CD4-positive, alpha-beta T cell treated with Interferon gamma for 1 hour (primary cell): ENCODE measurements around the gene KRTAP10-2.

Experiments
- DNase-seq: peaks from one replicate; pipeline ENCODE4 v3.0.0-alpha.2; 2020

Gene KRTAP10-2

DNA sequence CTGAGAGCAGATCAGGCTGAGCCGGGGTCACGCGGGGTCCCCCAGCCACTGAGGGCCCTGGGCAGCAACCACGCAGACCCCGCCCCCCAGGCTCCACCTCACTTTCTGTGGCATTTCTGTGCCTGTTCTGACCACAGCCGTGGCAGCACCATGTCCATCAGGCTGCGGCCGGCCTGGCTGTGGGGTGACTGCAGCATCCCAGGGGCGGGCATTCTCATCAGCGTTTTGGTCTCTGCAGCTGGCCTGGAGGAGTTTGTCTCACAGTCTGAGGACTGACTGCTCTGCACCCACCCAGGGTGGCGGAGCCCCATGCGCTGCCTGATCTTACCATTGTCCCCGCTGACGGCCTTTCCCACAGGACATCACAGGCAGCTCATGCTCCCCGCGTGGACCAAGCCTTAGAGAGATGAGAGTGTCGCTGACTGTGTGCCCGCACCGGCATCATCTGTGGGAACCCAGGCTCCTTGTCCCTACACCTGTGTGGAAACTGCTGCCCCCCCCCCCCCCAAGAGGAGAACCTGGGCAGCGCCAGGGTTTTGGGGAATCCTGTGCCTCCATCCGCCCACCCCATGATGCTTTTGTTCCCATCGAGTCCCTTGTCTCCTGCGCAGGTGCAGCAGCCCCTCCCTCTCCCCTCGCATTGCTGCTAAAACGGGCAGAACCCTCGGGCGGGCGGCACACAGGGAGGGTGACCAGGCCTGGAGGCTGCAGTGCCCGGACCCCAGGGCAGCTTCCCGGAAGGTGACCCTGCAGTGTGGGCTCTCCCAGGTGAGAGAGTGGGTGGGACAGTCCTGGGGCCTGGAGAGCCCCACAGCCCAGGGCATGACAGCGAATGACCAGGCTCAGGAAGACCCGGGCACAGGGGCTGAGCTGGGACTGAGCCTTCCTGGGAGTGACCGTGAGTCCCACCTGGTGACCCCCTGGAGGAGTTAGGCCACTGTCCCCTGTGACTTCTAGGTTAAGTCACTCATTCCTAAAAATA lies 13.1 kb downstream of the KRTAP10-2 start:
- DNase-seq = no peak

DNA sequence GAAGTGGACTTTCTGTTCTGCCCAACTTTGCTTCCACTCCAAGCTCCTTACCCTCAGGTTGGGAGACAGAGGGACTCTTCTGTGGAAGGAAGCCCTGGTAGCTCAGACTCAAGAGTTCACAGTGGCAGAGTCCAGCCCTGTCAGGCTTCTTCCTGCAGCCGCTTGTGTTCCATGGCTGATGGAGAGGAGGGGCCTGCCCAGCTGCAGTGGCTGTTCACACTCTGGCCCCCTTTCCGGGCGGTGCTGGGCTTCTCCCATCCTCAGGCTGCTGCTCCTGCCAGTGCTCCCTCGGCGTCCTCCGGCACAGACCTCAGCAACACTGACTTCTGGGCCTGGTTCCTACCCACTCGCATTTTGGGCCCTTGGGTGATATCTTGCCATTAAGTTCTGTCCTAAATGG lies 15.3 kb downstream of the KRTAP10-2 start:
- no peak for DNase-seq

DNA sequence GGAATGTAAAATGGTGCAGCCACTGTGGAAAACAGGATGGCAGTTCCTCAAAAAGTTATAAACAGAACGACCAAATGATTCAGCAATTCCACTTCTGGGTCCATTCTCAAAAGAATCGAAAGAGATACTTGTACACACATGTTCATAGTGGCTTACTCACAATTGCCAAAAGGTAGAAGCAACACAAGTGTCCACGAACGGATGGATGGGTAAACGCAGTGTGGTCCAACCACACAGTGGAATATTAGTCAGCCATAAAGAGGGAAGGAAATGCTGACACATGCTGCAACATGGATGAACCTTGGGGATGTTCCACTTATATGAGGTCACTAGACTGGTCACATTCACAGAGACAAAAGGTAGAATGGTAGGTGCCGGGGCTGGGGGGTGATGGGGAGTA lies 16.6 kb downstream of the KRTAP10-2 start:
- DNase-seq = no peak

DNA sequence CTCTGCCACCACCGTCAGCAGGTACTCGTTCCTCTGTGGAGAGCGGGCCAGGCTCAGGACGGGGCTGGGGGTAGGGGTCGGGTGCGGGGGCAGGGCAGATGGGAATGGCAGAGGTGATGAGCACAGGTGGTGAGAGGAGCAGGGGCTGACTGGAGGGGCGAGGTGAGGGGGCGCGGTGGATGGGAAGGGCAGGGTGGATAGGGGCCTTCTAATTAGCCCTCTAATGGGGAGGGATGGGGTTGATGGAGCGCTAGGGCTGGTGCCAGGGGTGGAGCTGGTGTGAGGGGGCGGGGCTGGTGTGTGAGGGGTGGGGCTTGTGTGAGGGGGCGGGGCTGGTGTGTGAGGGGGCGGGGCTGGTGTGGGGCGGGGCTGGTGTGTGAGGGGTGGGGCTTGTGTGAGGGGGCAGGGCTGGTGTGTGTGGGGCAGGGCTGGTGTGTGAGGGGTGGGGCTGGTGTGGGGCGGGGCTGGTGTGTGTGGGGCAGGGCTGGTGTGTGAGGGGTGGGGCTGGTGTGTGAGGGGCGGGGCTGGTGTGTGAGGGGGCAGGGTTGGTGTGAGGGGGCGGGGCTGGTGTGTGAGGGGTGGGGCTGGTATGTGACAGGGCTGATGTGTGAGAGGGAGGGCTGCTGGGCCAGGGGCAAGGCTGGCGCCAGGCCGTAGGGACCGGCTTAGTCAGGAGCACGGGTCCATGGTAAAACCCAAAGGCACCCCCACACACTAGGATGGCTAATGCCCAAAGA lies 17.2 kb downstream of the KRTAP10-2 start:
- no peak for DNase-seq

DNA sequence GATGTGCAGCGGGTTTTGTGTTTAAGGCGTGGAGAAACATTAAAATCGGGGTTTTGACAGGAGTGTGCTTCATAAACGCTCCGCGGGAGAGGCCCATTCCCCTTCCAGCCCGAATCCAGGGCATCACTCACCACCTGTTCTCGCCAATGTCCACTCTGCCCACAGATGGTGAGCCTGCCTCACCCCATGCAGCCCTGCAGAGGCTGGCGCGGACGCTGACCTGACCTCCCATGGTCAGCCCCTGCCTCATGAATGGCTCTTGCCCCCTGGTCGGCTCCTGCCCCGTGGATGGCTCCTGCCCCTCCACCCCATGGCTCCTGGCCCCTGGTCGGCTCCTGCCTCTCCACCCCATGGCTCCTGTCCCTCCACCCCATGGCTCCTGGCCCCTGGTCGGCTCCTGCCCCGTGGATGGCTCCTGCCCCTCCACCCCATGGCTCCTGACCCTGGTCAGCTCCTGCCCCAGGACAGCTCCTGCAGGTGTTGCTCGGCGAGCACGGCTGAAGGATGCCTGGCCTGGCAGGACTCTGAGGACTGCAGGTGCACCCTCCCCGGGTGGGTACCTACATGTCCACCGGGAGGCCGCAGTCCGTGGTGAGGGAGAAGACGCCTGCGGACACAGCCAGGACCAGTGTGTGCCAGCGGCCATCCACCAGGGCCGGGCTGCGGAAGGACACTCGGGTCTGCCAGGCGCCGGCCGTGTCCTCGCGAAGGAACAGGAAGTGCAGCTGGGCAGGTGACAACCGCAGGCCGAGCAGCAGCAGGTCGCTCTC lies 18.0 kb downstream of the KRTAP10-2 start:
- no peak for DNase-seq

DNA sequence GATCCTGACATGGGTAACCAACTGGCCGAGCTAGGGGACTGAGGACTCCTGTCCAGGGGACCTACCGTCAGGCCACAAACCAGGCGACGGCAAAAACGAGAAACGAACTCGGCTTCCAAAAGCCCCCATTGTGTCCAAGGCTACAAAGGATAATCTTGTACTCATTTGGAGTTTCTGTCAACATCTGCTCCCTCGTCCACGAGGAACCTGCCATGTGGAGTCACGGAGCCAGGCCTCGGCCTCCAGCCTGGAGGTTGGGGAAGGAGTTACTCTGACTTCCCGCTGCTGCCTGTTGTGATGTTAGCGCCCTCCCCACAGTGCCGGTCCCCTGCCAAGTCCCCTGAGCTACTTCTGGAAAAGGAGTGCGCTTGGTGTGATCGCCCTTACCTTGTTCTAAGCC lies 18.6 kb downstream of the KRTAP10-2 start:
- no peak for DNase-seq

DNA sequence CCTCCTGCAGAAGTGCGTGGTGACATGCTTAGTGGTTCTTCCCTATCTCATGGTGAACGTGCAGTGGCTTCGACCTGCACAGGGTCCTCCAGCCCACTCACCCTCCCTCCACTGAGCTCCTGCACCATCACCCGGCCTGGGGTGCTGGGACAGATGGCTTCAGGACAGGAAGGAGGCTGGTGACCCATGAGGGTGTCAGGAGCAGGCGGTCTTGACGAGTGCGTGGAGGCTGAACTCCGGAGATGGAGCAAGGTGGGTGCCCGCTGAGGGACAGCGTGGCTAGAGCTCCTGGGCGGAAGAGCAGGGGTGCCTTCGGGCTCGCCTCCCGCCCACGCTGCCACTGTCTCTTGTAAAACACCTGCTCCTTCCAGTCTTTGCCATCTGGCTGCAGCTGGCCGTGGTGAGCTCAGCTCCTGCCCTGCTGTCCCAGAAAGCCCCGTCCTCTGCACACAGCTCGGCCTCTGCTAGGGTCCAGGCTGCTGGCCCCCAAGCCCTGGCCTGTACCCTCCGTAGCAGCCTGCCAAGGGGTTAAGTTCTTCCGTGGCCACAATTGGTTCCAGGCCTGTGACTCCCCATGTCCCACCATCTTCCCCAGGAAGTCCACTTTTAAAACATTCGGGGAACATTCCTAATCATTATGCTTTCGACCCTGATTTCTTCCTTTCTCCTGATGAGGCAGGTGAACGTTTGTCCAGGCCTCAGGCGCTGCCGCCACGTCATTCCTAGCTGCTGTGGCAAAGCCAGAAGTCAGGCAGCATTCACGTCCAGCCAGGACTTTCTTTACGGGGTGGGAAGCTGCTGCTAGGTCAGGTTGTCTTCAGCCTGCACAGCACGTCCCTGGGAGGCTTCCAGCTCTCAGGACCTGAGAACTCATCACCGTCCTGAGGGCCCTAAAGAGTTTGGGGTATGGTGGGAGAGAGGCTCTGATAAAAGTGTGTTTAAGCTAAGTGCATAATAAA lies 19.4 kb downstream of the KRTAP10-2 start:
- DNase-seq = no peak

DNA sequence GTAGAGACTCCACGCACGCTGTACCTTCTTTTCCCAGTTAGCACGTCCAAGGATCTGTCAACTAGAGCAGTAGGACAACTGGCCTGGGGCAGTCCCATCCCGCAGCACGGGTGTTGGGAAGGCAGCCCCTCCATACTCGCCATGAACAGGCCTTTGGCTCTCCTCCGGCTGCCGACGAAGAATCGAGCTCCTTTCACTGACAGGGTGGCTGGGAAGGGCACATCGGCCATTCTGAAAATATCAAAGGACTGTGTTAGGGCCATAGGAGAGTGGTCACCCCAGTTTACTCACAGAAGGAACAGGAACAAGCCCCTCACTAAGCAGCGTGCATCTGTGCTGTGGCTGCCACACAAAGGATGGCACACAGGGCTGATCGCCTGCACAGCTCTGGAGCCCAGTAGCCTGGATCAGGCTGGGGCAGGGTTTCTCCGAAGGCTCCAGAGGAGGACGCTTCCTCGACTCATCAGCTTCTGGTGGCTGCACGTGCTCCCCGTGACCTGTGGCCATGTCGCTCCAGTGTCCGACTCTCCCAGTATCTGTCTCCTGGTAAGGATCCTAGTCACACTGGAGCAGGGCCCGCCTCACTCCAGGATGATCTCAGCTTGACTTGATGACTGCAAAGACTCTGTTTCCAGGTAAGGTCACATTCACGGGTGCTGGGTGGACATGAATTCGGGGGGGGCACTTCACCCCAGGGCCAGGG lies 20.3 kb downstream of the KRTAP10-2 start:
- DNase-seq = no peak

DNA sequence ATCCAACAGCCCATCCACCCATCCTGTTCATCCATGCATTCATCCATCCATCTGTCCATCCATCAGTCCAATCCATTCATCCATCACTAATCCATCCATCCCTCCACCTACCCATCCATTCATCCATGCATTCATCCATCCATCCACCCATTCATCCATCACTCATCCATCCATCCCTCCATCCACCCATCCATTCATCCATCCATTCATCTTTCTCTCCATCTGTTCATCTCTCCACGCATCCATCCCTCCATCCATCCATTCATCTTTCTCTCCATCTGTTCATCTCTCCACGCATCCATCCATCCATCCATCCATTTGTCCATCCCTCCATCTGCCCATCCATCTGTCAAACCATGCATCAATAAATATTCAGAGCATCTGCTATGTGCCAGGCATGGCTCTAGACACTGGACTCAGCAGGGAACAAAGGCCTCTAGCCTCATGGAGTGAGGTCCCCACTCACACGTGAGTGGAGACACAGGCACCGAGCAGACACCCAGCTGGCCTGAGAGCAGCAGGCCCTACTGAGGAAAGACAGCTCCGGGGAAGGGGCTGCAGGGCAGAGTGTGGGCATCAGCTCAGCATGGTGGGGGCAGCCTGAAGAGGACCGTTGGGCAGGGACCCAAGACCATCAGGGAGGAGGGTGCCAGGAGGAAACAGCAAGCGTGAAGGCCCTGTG lies 20.9 kb downstream of the KRTAP10-2 start:
- no peak for DNase-seq

DNA sequence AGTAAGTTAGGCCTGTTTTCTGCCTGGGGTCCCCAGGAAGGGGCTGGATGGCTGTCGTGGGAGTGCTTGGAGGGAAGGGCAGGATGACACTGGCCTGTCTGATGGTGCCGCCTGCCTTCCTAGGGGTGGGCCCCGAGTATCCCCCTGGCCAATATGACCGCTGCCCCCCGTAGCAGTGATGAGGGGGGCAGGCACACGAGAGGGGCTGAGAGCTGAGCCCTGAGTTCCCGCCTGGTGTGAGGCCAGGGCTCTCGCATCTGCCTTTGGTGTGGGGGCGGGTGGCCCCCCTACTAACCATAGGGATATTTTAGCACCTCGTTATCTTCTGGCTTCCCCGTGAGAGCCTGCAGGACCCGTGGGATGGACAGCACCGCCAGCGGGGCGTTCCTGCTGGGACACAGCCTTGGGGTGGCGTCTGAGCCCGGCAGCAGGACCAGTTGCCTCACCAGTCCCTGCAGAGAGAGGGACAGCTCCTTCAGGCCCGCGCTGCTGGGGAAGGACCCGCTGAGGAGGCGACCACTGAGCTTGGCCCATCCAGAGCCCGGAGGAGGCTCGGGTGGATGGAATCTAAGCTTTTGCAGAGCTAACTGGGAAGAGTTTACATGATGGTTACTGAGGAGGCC lies 21.7 kb downstream of the KRTAP10-2 start:
- no peak for DNase-seq

DNA sequence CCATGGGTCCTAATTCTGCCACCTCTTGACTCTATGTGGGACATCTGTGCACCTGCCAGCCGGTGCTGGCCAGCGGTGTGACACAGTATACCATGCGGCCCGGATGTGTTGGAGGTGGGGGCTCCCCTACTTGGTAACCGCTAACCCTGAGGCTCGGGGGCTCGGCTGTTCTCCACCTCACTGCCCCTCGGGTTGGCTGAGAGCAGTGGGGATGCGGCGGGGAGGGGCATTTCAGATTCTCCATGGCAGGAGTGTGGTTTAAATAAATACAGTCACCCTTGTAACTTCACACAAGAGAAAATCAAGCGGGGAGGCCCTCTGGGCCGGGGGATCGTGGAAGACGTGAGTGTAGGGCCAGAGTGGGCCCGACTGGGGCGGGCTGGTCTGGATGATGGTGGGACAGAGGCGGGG lies 22.3 kb downstream of the KRTAP10-2 start:
- no peak for DNase-seq

DNA sequence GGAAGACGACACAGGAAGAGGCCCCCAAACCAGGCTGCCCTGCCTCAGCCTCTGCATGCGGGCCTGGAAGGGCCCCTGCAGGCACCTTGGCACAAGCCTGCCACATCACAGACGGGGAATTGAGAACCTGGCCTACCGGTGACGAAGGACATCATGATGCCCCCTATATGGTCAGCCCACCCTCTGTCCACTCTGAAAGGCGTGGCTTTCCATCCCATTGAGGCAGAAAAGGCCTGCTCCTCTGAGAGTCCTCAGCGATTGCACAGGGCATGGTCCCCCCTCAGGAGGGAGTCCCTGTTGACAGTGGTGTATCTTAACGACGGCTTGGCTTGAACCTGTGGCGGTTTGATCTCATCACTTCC lies 22.7 kb downstream of the KRTAP10-2 start:
- no peak for DNase-seq

DNA sequence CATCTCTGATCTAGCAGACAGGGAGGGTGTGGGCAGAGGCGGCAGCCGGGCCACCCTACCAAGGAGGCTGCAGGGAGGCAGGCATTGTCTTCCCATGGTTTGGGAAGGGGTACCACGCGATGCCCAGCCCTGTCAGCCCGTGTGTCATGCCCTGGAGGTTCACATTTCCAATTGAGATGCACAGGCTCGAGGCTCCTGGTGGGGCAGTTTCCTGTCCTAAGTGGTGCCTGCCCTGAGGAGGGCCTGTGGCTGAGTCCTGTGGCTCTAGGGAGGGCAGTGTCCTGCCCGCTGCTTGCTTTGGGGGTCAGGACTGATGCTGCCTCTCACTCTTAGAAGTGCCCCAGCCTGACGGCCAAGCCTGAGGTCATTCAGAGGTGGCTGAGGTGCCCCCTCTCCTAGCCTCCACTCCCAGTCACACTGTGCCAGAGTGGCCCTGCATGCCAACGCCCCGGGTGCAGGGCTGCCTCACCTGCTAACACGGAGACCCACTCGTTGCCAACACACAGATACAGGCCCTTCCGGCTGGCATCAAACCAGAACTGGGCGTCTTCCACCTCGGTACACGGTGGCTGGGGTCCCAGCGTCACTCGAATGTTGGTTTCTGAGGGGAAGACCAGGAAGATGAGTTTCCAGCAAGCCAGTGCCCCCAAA lies 23.2 kb downstream of the KRTAP10-2 start:
- no peak for DNase-seq

DNA sequence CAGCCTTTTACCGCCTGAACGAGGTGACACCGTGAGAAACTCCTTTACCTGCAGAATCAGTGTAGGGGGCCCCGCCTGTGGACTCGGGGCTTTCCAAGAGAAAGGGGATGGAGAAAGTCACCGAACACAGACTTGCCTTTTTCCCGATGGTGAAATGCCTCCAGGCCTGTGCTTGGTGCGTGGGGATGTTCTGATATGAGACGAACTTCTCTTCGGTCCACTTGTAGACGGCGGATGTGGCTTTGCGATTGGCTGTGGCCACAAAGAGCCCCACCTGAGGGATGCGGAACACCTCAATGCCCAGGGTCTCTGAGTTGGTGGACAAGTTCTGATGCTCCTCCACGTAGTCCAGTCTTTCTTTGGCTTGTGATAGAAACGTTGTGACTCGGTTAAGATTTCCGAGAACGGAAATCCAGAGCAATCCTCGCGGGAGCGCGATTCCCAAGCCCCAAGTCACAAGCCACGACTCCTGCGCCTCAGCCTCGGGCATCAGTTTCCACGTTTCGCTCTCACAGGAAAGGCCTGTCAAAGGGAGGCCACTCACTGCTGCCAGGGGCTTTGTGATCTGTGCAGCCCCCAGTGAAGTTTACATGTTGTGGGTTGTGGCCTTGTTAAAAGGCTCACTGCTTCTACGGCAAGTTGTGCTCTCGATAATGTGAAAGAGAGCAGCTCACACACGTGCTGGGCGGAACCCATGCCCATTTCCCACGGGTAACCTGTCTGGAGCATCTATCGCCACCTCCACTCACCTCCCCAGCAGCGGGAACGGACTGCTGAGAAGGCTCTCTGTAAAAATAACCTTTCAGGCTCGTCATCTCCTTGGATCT lies 23.9 kb downstream of the KRTAP10-2 start:
- DNase-seq = no peak

DNA sequence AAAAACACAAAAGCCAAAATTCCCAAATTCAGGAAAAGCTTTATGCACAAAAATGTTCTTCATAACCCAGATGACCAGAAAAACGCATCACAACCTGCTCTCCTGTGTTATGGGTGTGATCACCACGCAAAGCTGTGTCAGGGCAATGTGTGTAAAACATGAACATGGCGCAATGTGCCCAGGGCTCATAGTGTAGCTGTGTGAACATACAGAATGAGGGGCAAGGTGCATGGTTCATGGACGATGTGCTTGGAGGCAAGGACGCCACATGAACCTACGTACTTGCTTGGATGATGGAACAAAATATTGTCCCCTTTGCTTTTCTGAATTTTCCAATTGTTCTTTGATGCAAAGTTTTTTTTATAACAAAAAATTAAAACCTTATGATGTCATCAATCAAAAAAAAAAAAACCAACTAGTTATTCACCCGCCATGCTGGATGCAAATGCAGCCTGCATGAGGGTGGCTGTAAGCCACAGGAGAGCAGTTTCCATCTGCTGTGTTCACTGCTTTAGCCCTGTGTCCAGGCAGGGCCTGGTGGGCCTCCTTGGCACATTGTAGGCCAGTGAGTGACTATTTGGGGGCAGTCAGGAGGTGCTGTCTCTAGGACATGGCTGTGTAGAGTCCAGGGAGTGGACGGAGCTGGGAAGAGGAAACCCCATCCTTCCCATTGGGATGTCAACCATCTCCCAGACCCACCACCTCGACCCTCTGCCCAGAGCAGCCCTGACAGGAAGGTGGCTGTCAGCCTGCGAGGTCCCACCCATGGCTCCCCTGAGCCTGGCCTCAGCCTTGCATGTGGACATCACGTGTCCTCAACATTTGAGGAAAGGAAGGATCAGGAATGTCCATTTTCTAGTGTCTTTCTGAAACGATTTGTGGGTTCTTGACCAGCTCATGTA lies 25.0 kb downstream of the KRTAP10-2 start:
- DNase-seq = no peak

DNA sequence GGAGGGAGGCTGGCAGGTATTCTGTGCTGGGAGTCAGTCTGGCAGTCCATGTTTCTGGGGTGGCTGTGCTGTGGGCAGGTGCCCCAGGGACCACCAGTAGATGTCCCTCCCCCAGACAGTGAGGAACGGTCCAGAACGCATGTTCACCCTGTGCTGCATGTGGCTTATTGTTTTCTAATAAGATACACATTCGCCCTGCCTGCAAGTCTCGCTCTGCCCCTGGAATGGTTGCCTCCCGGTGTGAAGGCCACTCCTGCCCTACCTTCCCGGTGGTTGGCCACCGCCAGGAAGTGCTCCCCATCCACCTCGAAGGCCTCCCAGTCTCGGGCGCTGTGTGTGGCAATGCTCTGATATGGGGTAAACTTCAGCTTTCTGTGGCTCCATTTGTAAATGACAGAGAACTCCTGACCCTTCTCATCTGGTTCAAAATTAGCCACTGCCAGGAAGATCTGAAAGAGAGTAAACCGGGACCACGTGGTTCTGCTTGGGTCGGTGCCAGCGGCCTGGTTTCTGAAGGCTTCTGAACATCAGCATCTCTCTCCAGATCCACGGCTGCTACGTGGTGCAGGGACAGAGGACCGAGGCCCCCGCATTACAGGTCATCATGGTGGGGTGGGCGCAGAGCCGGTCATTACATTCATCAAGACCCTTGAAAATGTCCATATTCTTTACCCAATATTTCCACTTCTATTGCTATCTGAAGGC lies 25.8 kb downstream of the KRTAP10-2 start:
- no peak for DNase-seq
